ENCODE results near the gene L3MBTL2. TPM values are rescaled to one million over a fixed set of nuclear protein-coding genes. Genes with fewer than 3 reads are reported as not detected.
"Not testable (repeated sequence)": the region's sequence is repeated elsewhere in the genome, so short reads cannot be mapped to it uniquely, and the experiment has no call there.

L3MBTL2 gene
- total and polyA plus RNA-seq, 7 donors = 7.2 to 19.0 (median 13.9) TPM

- intact Hi-C loops (cut with DNase I) = no loop called here
- Histone ChIP-seq H3K27me3 (no peaks in the 10 kb centered on the region), H3K9me3 (no peaks in the 10 kb centered on the region), H3K27ac (no peak overlapping the region), H3K4me3 (no peak overlapping the region), H3K4me1 (peaks cover 0 to 10% (median 3%) of the 10 kb centered on the region in 4 donors), H3K36me3 (peaks cover 45 to 92% (median 48%) of the 10 kb centered on the region in 4 donors)
- 88 to 90% methylated on average over 7 of the region's 7 CpGs for WGBS, 2 donors
- no peak for TF ChIP-seq POLR2A (IDR thresholded peaks at IDR 0.05)
- no peak for TF ChIP-seq CTCF (IDR thresholded peaks at IDR 0.05)
- no peak for TF ChIP-seq EP300 (IDR thresholded peaks at IDR 0.05)
- DNase-seq = no peak
These were observed 49.1 kb downstream of the L3MBTL2 start for GRCh38 chr22:41254230-41254629.

- no peaks in the 10 kb centered on the region for H3K27me3 ChIP-seq
- no peaks in the 10 kb centered on the region for H3K9me3 ChIP-seq
- intact Hi-C loops (cut with DNase I) = no loop called here
- H3K4me1 ChIP-seq = peaks cover 0 to 10% (median 3%) of the 10 kb centered on the region in 4 donors
- peaks cover 25 to 92% (median 37%) of the 10 kb centered on the region in 4 donors for H3K36me3 ChIP-seq
- H3K27ac ChIP-seq = peak overlapping the region in 2 of 4 donors; percentile 25 to 27
- no peak overlapping the region for H3K4me3 ChIP-seq
- no peak for DNase-seq
- TF ChIP-seq POLR2A (IDR thresholded peaks at IDR 0.05) (no peak), CTCF (IDR thresholded peaks at IDR 0.05) (no peak), EP300 (IDR thresholded peaks at IDR 0.05) (no peak)
- WGBS, 2 donors = 84 to 87% methylated on average over 20 of the region's 20 CpGs
These were observed 51.4 kb downstream of the L3MBTL2 start for GRCh38 chr22:41256254-41257253.

- H3K27ac ChIP-seq = no peak overlapping the region
- 95% methylated on average over 11 of the region's 11 CpGs for WGBS, 2 donors
- no peak overlapping the region for H3K4me3 ChIP-seq
- no peaks in the 10 kb centered on the region for H3K9me3 ChIP-seq
- no peak for TF ChIP-seq POLR2A (IDR thresholded peaks at IDR 0.05)
- no peak for TF ChIP-seq EP300 (IDR thresholded peaks at IDR 0.05)
- no peak for TF ChIP-seq POLR2AphosphoS5 (IDR thresholded peaks at IDR 0.05)
- no peak for TF ChIP-seq CTCF (IDR thresholded peaks at IDR 0.05)
- intact Hi-C loops (cut with DNase I) = no loop called here
- peaks cover 0 to 10% (median 3%) of the 10 kb centered on the region in 4 donors for H3K4me1 ChIP-seq
- H3K36me3 ChIP-seq = peaks cover 18 to 92% (median 43%) of the 10 kb centered on the region in 4 donors
- DNase-seq = no peak
- no peaks in the 10 kb centered on the region for H3K27me3 ChIP-seq
These were observed 52.6 kb downstream of the L3MBTL2 start for GRCh38 chr22:41257696-41258095.

GRCh38 chr22:41259756-41260155, 54.6 kb downstream of the L3MBTL2 start:
- H3K36me3 ChIP-seq = peaks cover 24 to 92% (median 52%) of the 10 kb centered on the region in 4 donors
- DNase-seq; intact Hi-C loops (cut with DNase I); H3K4me3 ChIP-seq; H3K4me1 ChIP-seq; H3K27me3 ChIP-seq; H3K9me3 ChIP-seq; H3K27ac ChIP-seq: not testable (repeated sequence)
- 97% methylated on average over 4 of the region's 4 CpGs for WGBS, 2 donors

GRCh38 chr22:41260871-41261270, 55.8 kb downstream of the L3MBTL2 start:
- intact Hi-C loops (cut with DNase I) = no loop called here
- TF ChIP-seq EP300 (IDR thresholded peaks at IDR 0.05) = no peak
- TF ChIP-seq POLR2AphosphoS5 (IDR thresholded peaks at IDR 0.05) = no peak
- TF ChIP-seq CTCF (IDR thresholded peaks at IDR 0.05) = no peak
- no peak for TF ChIP-seq POLR2A (IDR thresholded peaks at IDR 0.05)
- Histone ChIP-seq H3K36me3 (peaks cover 24 to 91% (median 57%) of the 10 kb centered on the region in 4 donors), H3K27ac (no peak overlapping the region), H3K9me3 (no peaks in the 10 kb centered on the region), H3K4me3 (no peak overlapping the region), H3K4me1 (peaks cover 0 to 10% (median 3%) of the 10 kb centered on the region in 4 donors), H3K27me3 (no peaks in the 10 kb centered on the region)
- no peak for DNase-seq
- 98 to 99% methylated on average over 7 of the region's 7 CpGs for WGBS, 2 donors
